AG08396 (cell line): ENCODE data around the gene SLC6A9.
A peak's percentile ranks its signal among the peaks of the same experiment; 100 is the strongest.

ENCODE experiments used
- DNase-seq: peaks from one replicate; pipeline ENCODE4 v3.0.0; 2012; ENCODE audit warnings: low spot score, mixed read lengths

The SLC6A9 gene

DNA sequence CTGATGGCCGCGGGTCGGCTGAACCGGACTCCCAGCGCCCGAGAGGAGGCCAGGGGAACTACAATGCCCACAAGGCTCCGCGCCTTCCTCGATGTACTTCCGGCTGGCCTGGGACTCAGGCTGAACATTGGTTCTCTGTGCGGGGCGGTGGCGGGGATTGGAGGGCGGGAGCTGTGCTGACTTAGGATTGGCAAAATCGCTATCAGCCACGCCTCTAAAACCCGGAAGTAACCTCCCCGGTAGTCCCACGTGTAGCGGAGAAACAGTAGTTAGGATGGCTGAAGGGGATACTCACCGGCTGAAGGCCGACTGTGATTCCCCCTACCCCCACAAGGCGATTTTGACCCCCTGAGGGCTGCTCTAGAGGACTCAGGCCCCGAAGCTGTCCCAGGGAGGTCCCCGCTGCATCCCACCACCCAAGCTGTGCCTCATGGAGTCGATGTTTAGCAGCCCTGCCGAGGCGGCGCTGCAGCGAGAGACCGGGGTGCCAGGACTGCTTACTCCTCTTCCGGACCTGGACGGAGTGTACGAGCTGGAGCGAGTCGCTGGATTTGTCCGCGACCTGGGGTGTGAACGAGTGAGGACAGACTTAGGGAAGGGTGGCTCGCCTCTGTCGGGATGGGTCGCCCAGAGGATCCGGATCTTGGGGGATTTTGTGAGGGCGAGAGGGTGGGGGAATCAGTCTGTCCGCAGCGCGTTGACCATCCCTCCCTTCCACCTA, 61.4 kb downstream of the SLC6A9 start, which contains the start of gene DPH2:
Gene DPH2 (plus strand): TSS at position 265 of the 721 bp plus-strand sequence. CDS start 166 bp downstream, at position 431.
- peak; percentile 98 for DNase-seq

DNA sequence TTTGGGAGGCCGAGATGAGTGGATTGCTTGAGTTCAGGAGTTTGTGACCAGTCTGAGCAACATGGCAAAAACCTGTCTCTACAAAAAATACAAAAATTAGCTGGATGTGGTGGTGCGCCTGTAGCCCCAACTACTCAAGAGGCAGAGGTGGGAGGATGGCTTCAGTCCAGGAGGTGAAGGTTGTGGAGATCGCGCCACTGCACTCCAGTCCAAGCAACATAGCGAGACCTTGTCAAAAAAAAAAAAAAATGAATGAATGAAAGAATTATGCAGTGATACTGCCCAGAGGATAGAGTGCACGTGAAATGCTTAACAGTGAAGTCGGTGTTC, 61.9 kb downstream of the SLC6A9 start:
- no peak for DNase-seq

DNA sequence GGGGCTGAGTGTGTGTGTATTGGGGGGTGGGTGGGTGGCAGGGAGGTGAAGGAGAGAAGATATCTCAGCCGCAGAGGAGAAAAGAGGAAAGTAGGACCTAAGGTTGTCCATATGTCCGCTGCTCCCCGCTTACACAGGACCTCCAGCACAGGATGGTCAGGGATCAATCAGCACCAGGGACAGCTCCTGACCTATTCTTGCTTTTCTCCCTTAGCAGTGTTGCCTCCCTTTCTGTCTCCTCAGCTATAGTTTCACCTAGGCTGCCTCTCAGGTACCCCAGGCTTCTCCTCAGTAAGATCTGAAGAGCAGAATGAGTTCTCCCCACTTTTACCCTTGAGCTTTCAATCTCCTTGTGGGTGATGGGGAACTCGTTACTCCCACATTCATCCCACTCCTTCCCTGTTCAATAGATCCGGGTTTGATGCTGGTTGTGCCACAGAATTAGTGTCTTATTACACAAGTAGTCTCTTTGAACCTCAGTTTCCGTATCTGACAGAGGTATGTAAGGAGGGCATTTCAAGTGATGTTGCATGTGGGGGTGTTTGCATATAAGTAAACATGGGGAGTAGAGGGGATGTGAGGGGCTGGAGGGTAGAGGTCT, 62.8 kb downstream of the SLC6A9 start:
- DNase-seq = peak; percentile 26

DNA sequence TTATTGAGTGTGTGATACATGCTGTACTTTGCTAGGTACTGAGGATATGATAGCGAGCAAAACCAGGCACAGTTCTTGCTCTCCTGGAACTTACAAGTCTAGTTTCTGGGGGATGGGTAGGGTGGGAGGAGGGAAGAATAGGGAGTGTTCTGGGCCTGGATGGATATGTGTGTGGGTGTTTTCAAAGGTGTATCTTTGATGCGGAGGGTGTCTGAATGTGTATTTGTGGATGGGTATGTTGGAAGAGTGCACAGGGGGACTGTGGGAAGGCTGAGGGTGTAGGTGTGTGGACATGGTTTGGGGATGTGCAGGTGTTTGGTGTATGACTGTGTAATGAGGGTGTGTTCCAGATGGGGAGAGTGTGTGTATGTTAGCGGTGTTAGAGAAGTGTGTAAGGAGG, 65.9 kb downstream of the SLC6A9 start:
- DNase-seq = no peak

DNA sequence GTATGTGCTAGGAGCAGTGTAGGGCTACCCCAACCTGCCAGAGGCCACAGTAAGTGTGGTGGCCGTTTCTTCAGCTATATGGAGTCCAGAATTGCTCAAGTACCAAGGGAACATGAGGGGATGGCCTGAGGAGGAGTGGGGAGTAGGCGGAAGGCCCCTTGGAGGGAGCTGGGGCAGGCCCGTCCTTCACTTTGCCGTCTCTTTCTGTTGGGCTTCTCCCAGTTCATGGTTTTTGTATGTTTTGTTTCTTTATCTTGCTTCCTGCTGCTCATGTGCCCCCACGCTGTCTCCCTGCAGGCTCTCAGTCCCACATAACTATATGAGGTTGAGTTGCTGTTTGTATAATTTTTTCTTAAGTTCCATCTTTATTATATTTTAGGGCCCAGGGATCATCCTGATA, 67.4 kb downstream of the SLC6A9 start:
- no peak for DNase-seq

DNA sequence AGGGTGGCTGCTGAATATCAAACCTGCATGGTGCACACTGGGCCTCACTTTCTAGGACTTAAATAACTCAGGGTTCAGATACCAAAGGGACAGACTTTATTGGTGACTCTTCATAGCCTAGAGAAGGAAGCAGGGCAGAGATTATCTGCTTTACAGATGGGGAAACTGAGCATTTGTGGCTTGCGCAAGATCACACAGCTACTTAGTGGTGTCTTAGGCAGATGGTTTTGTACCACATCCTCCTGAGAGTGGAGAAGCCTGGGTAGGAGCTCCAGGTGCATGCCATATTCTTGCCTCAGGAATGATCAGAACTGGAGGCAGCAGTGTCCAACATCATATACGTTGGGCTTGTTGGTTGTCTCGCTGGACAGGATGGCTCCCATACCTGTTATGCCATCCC, 68.3 kb downstream of the SLC6A9 start:
- no peak for DNase-seq

DNA sequence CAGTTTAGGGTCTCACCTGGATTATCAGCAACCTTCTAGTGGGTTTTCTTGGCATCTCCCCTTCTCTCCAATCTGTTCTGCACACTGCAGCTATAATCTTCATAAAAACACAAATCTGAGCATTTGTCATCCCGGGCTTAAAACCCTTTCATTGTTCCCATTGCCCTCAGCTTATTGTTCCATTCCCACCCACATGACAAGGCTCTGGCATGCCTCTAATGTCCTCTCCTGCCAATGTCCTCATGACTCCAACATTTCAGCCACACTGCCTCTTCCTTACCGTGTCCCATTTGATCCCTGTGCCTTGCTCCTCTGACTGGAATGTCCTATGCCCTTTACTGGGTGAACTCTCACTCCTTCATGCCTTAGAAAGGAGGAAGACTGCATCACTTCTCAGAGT, 68.9 kb downstream of the SLC6A9 start:
- no peak for DNase-seq

DNA sequence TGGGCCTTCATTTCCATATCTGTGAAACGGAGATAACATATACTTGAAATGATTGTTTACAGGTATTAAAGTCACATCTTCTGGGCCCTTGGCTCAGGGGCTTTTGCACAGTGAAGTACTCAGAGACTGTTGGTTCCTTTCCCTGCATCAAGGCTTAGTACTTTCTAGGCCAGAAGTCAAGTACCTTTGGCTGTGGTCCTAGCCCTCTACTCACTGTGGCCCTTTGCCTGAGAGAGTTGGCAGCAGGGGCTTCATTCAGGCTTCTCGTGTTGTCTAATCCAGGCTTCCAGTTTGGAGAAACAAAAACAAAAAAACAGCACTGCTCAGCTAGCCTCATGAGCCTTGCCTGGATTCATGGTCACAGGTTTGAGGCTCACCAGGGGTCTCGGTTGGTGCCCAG, 69.6 kb downstream of the SLC6A9 start:
- DNase-seq = no peak

DNA sequence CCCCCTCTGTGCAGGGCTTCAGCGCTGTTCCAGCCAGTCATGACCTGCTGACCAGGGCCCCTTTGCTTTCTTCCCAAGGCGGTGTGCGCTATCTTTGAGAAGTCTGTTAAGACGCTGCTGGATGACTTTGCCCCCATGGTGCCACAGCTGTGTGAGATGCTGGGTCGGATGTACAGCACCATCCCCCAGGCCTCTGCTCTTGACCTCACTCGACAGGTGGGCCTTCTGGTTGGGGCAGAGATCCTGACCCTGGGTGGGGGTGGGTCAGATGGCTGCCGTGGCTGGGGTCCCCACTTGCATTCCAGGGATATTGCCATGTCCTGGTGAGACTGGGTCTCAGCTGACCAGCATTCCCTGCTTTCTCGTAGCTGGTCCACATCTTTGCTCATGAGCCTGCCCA, 70.5 kb downstream of the SLC6A9 start:
- DNase-seq = no peak

DNA sequence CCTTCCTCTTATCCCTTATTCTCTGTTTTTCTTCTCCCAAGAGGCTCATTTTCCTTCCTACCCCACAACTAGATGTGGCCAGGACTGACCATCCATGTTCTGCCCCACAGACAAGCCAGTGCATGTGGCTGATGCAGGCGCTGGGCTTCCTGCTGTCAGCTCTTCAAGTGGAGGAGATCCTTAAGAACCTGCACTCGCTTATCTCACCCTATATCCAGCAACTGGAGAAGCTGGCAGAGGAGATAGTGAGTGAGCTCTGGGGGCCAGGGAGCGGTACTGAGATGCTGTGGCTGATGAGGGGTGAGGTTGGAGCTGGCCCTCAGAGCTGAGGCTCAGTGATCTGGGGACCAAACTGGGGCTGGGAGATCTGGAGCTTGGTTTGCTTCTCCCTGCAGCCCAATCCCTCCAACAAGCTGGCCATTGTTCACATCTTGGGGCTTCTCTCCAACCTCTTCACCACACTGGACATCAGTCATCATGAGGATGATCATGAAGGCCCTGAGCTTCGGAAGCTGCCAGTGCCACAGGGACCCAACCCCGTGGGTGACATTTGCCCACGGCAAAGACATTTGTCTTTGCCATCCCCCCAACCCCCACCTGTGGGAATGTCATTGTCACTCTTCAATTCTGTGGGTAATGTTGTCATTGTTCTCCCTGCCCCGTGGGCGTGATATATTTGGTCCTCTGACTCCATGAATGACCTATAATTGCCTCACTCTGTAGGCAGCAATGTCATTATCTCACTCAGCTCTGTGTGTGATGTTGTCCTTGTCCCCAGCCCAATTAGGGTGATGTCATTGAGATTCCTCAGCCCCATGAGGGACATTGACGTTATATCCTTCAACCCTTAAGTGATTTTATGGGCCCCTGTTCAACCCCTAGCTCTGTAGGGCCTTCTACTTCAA, 72.7 kb downstream of the SLC6A9 start:
- no peak for DNase-seq

DNA sequence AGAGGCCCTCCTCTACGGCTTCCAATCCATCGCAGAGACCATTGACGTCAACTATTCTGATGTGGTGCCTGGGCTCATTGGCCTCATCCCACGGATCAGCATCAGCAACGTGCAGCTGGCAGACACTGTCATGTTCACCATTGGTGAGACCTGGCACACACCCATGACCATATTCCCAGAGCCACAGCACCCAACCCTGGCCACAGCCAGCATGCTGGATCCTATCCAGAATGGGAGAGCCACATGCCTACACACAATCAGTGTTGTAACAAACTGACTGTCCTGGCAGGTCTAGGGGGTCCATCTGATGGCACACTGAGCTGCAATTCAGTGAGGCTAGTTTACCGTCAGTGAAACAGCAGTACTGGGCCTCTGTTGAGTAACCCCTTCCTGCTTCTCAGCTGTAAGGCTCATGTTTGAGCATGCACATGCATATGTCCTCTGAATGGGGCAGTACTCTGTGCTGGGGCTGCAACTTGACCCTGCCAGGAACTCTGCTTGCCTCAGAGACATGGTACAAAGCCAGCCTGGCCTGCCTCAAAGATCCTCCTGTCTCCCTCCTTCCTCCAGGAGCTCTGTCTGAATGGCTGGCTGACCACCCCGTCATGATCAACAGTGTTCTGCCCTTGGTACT, 73.7 kb downstream of the SLC6A9 start:
- DNase-seq = no peak

DNA sequence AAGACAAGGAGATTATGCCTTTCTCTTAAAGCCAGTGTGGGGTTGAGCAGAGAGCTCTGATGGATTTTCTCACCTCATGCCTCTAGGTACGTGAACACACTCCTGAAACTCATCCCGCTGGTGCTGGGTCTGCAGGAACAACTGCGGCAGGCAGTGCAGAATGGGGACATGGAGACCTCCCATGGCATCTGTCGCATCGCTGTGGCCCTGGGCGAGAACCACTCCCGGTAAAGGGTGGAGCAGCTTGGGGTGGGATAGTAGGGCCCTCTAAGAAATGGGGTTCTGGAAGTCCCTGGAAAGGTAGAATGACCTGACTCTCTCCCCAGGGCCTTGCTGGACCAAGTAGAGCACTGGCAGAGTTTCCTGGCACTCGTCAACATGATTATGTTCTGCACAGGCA, 75.0 kb downstream of the SLC6A9 start:
- no peak for DNase-seq

DNA sequence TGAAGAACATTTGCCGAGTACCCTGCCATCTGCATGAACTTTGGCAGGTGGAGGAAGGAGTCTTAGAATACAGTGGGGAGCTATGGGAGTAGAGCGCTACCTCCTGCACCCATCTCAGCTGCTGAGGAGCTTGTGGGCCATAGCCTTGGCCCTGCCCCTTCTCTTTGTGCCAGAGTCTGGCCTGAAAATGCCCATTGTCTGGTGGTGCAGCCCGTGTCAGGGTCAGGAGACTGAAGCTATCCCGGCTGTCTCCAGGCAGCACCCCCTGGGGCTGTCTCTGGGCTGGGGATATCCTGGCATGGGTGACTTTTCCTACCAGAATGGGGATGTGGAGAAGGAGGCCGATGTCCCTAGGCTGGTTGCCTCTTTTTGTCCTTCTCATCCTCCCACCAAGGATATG, 77.2 kb downstream of the SLC6A9 start:
- DNase-seq = no peak

DNA sequence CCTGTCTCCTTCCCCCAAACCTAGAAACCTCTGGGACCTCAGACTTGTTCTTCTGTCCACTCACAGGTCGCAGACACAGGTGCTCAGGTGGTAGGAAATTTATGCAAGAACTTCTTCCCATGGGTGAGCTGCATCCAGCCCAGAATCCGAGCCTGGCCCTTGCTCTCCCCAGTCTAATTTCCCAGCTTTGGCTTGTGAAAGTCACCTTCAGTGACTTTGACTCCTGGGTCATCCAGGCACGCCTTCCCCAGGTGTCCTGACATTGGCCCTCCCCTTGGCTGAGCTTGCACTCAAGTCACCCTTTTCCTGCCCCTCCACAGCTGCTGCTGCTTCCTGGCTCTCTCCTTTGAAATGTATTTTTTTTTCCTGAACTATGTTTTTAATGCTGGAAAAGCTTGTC, 77.9 kb downstream of the SLC6A9 start:
- DNase-seq = no peak

DNA sequence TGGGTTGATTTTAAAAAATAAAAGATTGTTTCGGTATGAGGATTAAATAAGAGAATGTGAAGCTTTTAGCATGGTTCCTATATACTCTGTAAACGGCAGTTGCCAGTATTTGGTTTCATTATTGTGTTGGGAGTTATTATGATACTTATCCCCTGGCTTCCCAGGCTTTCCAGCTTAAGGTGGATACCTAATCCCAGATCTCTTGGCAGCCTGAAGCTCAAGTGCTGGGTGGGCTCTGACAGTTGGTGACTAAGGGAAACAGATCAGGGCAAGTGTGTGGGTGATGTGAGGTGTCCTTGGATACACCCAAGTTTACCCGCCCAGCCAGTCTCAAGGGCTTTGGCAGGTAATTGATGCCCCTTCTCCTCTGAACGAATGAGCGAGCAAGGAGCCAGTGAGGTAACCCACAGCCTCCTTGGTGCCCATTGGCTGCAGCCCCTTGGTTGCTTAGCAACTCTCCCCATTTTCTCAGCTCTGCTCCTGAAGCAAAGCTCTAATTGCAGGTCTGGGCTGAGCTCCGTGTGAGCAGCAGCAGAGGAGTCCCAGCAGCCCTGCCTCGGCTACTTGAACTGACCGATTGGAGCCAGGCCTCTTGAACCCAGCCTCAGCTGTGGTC, 78.4 kb downstream of the SLC6A9 start:
- no peak for DNase-seq

DNA sequence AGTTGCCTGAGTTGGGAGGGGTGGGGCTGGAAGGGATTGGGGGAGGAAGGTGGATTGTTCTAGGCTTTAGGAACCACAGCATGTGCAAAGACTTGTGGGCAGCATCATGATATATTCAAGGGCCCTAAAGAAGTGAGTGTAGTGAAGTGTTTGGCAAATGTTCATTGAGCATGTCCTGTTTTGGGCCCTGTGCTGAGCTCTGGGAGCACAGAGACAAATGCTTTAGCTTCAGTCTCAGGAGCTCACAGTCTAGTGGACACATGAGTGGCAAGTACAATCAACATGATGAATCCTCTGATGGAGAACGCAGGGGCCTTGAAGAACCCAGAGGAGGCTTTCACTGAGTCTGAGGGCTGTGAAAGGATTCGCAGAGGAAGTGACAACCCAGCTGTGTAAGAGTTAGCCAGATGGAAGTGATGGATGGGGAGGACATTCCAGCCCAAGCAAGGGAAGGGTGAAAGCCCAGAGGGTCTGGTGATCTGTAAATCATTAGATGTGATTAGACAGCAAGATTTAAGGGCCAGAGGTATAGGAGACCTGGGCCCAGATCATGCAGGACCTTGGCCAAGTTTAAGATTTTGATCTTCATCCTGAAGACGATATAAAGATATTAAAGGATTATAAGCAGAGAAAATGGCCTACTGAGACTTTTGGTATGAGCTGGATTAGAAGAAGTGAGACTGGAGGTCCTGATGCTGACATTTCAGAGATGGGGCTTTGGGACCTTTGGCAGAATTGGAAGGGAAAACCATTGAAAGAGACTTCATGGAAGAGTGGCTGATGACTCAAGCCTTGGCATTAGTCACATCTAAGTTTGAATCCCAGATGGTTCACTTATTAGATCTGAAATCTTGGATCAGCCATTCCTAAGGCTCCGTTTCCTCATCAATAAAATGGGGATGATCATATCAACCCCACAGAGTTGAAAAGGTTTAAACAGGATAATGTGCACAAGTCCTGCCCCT, 80.0 kb downstream of the SLC6A9 start:
- DNase-seq = peak; percentile 18

DNA sequence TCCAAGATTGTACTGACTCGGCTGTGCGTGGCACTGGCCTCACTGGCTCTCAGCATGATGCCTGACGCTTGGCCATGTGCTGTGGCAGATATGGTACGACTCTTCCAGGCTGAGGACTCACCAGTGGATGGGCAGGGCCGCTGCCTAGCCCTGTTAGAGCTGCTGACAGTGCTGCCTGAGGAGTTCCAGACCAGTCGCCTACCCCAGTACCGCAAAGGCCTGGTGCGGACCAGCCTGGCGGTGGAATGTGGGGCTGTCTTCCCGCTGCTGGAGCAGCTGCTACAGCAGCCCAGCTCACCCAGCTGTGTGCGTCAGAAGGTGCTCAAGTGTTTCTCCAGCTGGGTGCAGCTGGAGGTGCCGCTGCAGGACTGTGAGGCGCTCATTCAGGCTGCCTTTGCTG, 81.6 kb downstream of the SLC6A9 start:
- DNase-seq = no peak

DNA sequence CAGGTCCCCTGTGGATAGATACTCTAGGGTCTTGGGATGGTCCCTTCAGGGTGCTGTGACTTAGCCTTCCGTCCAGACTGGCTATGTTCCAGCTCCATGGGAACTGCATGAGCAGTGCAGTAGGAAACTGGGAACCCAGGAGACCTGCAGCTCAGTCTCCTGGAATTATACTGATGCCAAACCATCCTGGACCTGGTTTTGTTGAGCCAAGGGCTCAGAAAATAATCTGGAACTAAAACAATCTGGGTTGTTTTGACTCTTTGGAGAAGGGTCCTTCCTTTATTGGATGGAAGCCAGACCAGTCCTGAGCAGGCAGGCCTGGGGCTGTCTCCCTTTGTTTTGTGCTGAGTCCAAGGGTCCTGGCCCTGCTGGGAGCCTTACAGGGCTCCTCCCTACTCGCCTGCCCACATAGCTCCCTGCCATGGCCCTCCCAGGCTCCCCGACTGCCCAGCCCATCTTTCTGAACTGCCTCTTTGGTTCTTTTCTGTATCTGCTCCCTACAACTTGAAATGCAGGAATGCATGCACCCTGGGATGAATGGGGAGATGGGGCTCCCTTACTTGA, 83.3 kb downstream of the SLC6A9 start:
- peak; percentile 27 for DNase-seq

DNA sequence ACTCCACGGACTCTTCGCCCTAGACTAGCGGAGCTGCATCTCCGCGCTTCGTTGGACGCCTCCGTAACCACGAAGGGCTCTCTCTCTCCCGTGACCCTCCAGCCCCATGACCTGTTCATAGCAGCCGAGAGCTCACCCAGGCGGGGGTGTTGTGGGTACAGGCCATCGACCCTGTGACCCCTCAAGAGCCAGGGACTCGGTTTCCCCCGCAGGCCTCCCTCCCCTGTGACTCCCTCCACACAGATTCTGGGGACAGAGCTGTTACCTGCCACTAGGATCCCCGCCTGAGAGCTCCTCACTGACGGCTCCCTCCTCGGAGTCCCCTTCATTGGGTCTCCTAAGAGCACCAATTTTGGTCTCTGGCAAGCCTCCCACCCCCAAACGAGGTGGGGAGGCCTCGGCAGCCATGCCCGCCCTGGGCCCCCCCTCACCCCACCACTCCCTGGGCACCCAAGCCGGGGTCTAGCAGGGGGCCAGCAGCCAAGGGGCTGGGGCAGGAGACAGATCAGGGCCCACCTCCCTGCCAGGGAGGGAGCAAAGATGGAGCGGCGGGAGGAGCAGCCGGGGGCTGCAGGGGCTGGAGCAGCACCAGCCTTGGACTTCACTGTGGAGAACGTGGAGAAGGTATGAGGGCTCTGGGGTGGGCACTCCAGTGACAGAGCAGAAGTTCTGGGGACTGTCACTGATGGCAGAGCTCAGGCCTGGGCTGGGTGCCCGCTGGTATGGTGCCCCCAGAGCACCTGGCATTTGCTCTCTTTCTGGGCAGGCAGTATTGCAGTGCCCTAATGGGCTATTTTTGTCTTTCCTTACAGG, 84.0 kb downstream of the SLC6A9 start:
- peak; percentile 21 for DNase-seq
